Kidney (tissue), 14 donors: ENCODE measurements around the gene GPC6. TPM values are rescaled to one million over a fixed set of nuclear protein-coding genes. Genes with fewer than 3 reads are reported as not detected.

Experiments used
- DNase-seq, 5 donors: peaks; one replicate each; pipeline ENCODE4 v3.0.0-alpha.2; 2013 to 2020
- FAIRE-seq: peaks from 2 replicates; lab custom pipeline; 2012; peaks lifted over from hg19 to GRCh38; lab: Jason Lieb, UNC
- H3K27ac ChIP-seq, 2 donors: one replicate each; pipeline ENCODE4 v1.7.0; 2013; ENCODE audit warnings: low read depth in 2 of 2, low read length in 2 of 2, inconsistent platforms in 1 of 2
- H3K27me3 ChIP-seq: one replicate; pipeline ENCODE4 v1.7.1; 2013; ENCODE audit warnings: low read length, inconsistent platforms; ENCODE audit not compliant: control insufficient read depth, insufficient read depth
- H3K36me3 ChIP-seq, 3 donors: one replicate each; pipeline versions ENCODE4 v1.7.0 to v1.7.1; 2013; ENCODE audit warnings: low read length in 3 of 3, control low read depth in 1 of 3, inconsistent platforms in 1 of 3; ENCODE audit not compliant: insufficient read depth in 3 of 3, control insufficient read depth in 2 of 3
- H3K4me1 ChIP-seq, 3 donors: one replicate each; pipeline versions ENCODE4 v1.7.0 to v1.7.1; 2013; ENCODE audit warnings: low read length in 3 of 3, inconsistent platforms in 1 of 3, low read depth in 1 of 3; ENCODE audit not compliant: control insufficient read depth in 2 of 3, insufficient read depth in 2 of 3
- H3K4me3 ChIP-seq, 3 donors: one replicate each; pipeline versions ENCODE4 v1.7.0 to v1.8.1; 2013; ENCODE audit warnings: low read length in 3 of 3, control low read depth in 1 of 3, inconsistent platforms in 1 of 3
- H3K9ac ChIP-seq, 3 donors: one replicate each; pipeline versions ENCODE4 v1.7.0 to v1.7.1; 2013; ENCODE audit warnings: low read length in 3 of 3, control low read depth in 1 of 3, inconsistent platforms in 1 of 3
- H3K9me3 ChIP-seq, 3 donors: one replicate each; pipeline versions ENCODE4 v1.7.0 to v1.7.1; 2013; ENCODE audit warnings: low read length in 3 of 3, control low read depth in 1 of 3, inconsistent platforms in 1 of 3; ENCODE audit not compliant: control insufficient read depth in 2 of 3, insufficient read depth in 1 of 3
- CTCF ChIP-seq: IDR thresholded peaks from 3 replicates; pipeline ENCODE4 v1.5.1; 2012; ENCODE audit warnings: mild to moderate bottlenecking, moderate library complexity, borderline replicate concordance; ENCODE audit not compliant: insufficient read depth; ENCODE audit errors: extremely low read depth
- intact Hi-C: fragments of 100-400 bp; cut with DNase I; formaldehyde crosslinking; loops from one replicate; pipeline ENCODE4 v1.11.1; 2022
- polyA plus RNA-seq: library from polyadenylated mRNA; stranded (reverse); fragments of 350-450 nt; fragmentation: Illumina TruSeq; extraction: RNeasy Lipid Tissue Mini Kit (QIAGEN cat#74804); gene quantifications from one replicate; pipeline ENCODE4 v1.2.3, GENCODE V29; 2014; ENCODE audit warnings: low read depth, low replicate concordance; ENCODE audit not compliant: insufficient read depth
- total RNA-seq: library from RNA; stranded (reverse); fragmentation: NEBNext Ultra II Directional; extraction: Animal tissue kit (Norgen Biotek cat#: 25700); gene quantifications from one replicate; pipeline ENCODE4 v1.2.1, GENCODE V29; 2021
- donor health status: control.
- donor health status: control.
- donor health status: control.
- donor health status: control.
- donor health status: control.
- donor health status: DM: yes; HTN: yes; CAD: no.
- donor health status: Normal renal cell carcinoma (clear cell type).

GPC6 gene
- total and polyA plus RNA-seq, 2 donors from 2014 or later = 6.2 to 15.5 TPM

- Histone ChIP-seq H3K9me3 (no peaks in the 10 kb centered on the region), H3K36me3 (no peaks in the 10 kb centered on the region), H3K4me1 (no peaks in the 10 kb centered on the region), H3K9ac (no peak overlapping the region), H3K27ac (no peak overlapping the region), H3K4me3 (no peak overlapping the region), H3K27me3 (no peaks in the 10 kb centered on the region)
- TF ChIP-seq CTCF = no peak
- intact Hi-C loops = no loop called here
- FAIRE-seq (no peak), DNase-seq (no peak)
These were observed 36.2 kb downstream of the GPC6 start for GRCh38 chr13:93262729-93263345.

GRCh38 chr13:93264876-93265275, 38.3 kb downstream of the GPC6 start:
- no peaks in the 10 kb centered on the region for H3K9me3 ChIP-seq
- no peaks in the 10 kb centered on the region for H3K4me1 ChIP-seq
- no peaks in the 10 kb centered on the region for H3K36me3 ChIP-seq
- no peak overlapping the region for H3K27ac ChIP-seq
- no peaks in the 10 kb centered on the region for H3K27me3 ChIP-seq
- H3K4me3 ChIP-seq = no peak overlapping the region
- FAIRE-seq (no peak), DNase-seq (no peak)
- no peak for TF ChIP-seq CTCF
- no peak overlapping the region for H3K9ac ChIP-seq
- intact Hi-C loops = no loop called here

GRCh38 chr13:93265800-93266199, 39.2 kb downstream of the GPC6 start:
- no peak for FAIRE-seq
- no peak overlapping the region for H3K27ac ChIP-seq
- DNase-seq = no peak
- H3K9me3 ChIP-seq = no peaks in the 10 kb centered on the region
- H3K4me3 ChIP-seq = no peak overlapping the region
- no peaks in the 10 kb centered on the region for H3K27me3 ChIP-seq
- no peaks in the 10 kb centered on the region for H3K36me3 ChIP-seq
- no peak overlapping the region for H3K9ac ChIP-seq
- intact Hi-C loops = no loop called here
- no peak for TF ChIP-seq CTCF
- no peaks in the 10 kb centered on the region for H3K4me1 ChIP-seq

GRCh38 chr13:93266681-93267080, 40.1 kb downstream of the GPC6 start:
- Histone ChIP-seq H3K4me3 (no peak overlapping the region), H3K27me3 (no peaks in the 10 kb centered on the region), H3K4me1 (no peaks in the 10 kb centered on the region), H3K9ac (no peak overlapping the region), H3K27ac (no peak overlapping the region), H3K9me3 (no peaks in the 10 kb centered on the region), H3K36me3 (no peaks in the 10 kb centered on the region)
- TF ChIP-seq CTCF = no peak
- no peak for DNase-seq
- no peak for FAIRE-seq
- intact Hi-C loops = no loop called here
